Fibroblast of villous mesenchyme (primary cell): Measurements from ENCODE around the gene SLC8A1. TPM values are rescaled to one million over a fixed set of nuclear protein-coding genes. Genes with fewer than 3 reads are reported as not detected.

Source experiments
- DNase-seq: peaks from one replicate; pipeline ENCODE4 v3.0.0-alpha.2; 2010; ENCODE audit warnings: low read depth
- H3K4me3 ChIP-seq: 2 replicates; pipeline ENCODE4 v1.5.1; 2011; ENCODE audit warnings: low read depth, mild to moderate bottlenecking, low read length
- CTCF ChIP-seq: IDR thresholded peaks from 2 replicates; pipeline ENCODE4 v1.5.1; 2012; ENCODE audit warnings: low read depth, mild to moderate bottlenecking, low read length; ENCODE audit not compliant: insufficient read depth
- total RNA-seq: library from RNA; depleted of rRNA; stranded (reverse); fragments of >200 nt; gene quantifications from 2 replicates; pipeline ENCODE4 v1.2.3, GENCODE V29; 2012

The SLC8A1 gene
- total RNA-seq, 1 donor: 98.9 TPM

- no peak for TF ChIP-seq CTCF
- H3K4me3 ChIP-seq: no peak overlapping the region
- DNase-seq: no peak
Measured at GRCh38 chr2:40329739-40330030, 122.2 kb downstream of the SLC8A1 start.

- DNase-seq: no peak
- no peak for TF ChIP-seq CTCF
- no peak overlapping the region for H3K4me3 ChIP-seq
Measured at GRCh38 chr2:40325116-40325515, 126.8 kb downstream of the SLC8A1 start.

GRCh38 chr2:40324656-40325055, 127.2 kb downstream of the SLC8A1 start:
- no peak for TF ChIP-seq CTCF
- H3K4me3 ChIP-seq: no peak overlapping the region
- no peak for DNase-seq

GRCh38 chr2:40321822-40322221, 130.1 kb downstream of the SLC8A1 start:
- no peak for DNase-seq
- no peak overlapping the region for H3K4me3 ChIP-seq
- TF ChIP-seq CTCF: no peak

GRCh38 chr2:40321016-40321623, 130.8 kb downstream of the SLC8A1 start:
- no peak for TF ChIP-seq CTCF
- DNase-seq: no peak
- no peak overlapping the region for H3K4me3 ChIP-seq

GRCh38 chr2:40318921-40319320, 133.0 kb downstream of the SLC8A1 start:
- no peak for TF ChIP-seq CTCF
- DNase-seq: no peak
- H3K4me3 ChIP-seq: no peak overlapping the region

- no peak for TF ChIP-seq CTCF
- H3K4me3 ChIP-seq: no peak overlapping the region
- DNase-seq: no peak
Measured at GRCh38 chr2:40317761-40318160, 134.1 kb downstream of the SLC8A1 start.
